NT2/D1 (cell line): Measurements from ENCODE around the gene KPNA4.
"Not testable (repeated sequence)": the region's sequence is repeated elsewhere in the genome, so short reads cannot be mapped to it uniquely, and the experiment has no call there.

ENCODE experiments used
- DNase-seq: peaks from one replicate; pipeline ENCODE4 v3.0.0-alpha.2; 2011; ENCODE audit warnings: low read depth, low spot score
- H3K27me3 ChIP-seq: 2 replicates; pipeline ENCODE4 v1.6.0; 2011; ENCODE audit warnings: mild to moderate bottlenecking; ENCODE audit not compliant: insufficient read length, insufficient read depth
- H3K36me3 ChIP-seq: 2 replicates; pipeline ENCODE4 v1.6.1; 2011; ENCODE audit warnings: mild to moderate bottlenecking, low read length, mixed read lengths; ENCODE audit not compliant: insufficient read depth, insufficient read length
- H3K4me1 ChIP-seq: 2 replicates; pipeline ENCODE4 v1.5.1; 2011; ENCODE audit not compliant: insufficient read depth, insufficient read length
- H3K4me3 ChIP-seq: 2 replicates; pipeline ENCODE4 v1.5.1; 2011; ENCODE audit warnings: low read depth; ENCODE audit not compliant: insufficient read length
- H3K9ac ChIP-seq: 2 replicates; pipeline ENCODE4 v1.6.0; 2011; ENCODE audit warnings: low read depth; ENCODE audit not compliant: insufficient read length
- H3K9me3 ChIP-seq: 2 replicates; pipeline ENCODE4 v1.5.1; 2011; ENCODE audit warnings: mild to moderate bottlenecking, low read length; ENCODE audit not compliant: insufficient read depth
- SUZ12 ChIP-seq: IDR thresholded peaks from 2 replicates; pipeline ENCODE4 v1.6.1; 2011; ENCODE audit not compliant: insufficient read length, insufficient read depth; ENCODE audit errors: extremely low read depth
- YY1 ChIP-seq: IDR thresholded peaks from 2 replicates; pipeline ENCODE4 v1.6.1; 2011; ENCODE audit not compliant: insufficient read length, insufficient read depth
- ZNF274 ChIP-seq: IDR thresholded peaks from 2 replicates; pipeline ENCODE4 v1.6.1; 2011; ENCODE audit warnings: mild to moderate bottlenecking, low read depth, low read length

Gene KPNA4

DNA sequence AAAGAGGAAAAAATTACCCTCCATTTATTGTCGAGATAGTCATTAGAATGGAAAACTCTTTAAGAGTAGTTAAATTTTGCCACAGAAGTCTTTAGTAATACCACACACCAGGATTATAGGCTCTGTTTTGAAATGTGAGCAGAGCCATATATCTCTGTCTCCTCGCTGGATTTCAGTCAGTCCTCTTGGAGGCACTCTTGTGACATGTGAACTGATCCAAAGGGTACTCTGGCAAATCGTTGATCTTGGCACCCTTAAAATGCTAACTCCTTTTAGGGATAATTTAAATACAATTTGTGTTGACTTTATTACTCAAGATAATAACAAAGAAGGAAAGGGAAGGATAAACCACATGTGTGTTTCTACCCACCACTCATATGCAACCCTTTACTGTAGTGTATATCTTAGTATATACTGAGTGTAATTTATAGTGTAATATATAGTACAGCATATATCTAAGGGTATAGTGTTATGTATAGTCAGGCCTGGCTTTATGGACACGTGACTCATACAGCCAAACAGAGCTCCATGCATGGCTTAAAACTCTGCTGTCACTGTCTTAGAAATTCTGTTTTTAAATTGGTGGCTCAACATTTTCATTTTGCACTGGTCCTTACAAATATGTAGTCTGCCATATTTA, 12.3 kb upstream of the KPNA4 start:
- H3K36me3 ChIP-seq = no peaks in the 10 kb centered on the region
- no peak overlapping the region for H3K4me3 ChIP-seq
- peaks cover 10% of the 10 kb centered on the region; the same call in 1 of the 2 replicates for H3K9me3 ChIP-seq
- H3K4me1 ChIP-seq = no peaks in the 10 kb centered on the region
- H3K27me3 ChIP-seq = no peaks in the 10 kb centered on the region
- no peak overlapping the region for H3K9ac ChIP-seq
- no peak for DNase-seq
- TF ChIP-seq SUZ12 (no peak), YY1 (no peak), ZNF274 (no peak)

DNA sequence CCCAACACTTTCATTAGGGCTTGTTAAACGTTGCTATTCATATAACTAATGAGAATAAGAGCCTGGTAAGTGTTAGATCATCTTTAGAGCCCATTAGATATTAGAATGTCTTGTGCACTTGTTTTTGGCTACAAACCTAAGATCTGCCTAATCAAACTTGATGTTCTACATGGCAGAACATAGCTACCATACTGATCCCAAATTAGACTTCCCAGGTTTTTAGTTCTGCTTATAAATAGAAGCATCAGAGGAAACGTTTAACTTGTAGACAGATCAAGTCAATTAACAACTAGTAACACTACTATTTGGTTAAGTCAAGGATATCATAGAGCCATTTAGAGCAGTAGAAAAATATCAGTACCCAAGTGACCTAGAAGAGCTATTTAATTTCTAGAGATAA, 11.7 kb upstream of the KPNA4 start:
- Histone ChIP-seq H3K4me3 (no peak overlapping the region), H3K9me3 (peaks cover 10% of the 10 kb centered on the region; the same call in 1 of the 2 replicates), H3K27me3 (no peaks in the 10 kb centered on the region), H3K36me3 (no peaks in the 10 kb centered on the region), H3K4me1 (no peaks in the 10 kb centered on the region), H3K9ac (no peak overlapping the region)
- no peak for TF ChIP-seq SUZ12
- no peak for TF ChIP-seq YY1
- no peak for TF ChIP-seq ZNF274
- no peak for DNase-seq

DNA sequence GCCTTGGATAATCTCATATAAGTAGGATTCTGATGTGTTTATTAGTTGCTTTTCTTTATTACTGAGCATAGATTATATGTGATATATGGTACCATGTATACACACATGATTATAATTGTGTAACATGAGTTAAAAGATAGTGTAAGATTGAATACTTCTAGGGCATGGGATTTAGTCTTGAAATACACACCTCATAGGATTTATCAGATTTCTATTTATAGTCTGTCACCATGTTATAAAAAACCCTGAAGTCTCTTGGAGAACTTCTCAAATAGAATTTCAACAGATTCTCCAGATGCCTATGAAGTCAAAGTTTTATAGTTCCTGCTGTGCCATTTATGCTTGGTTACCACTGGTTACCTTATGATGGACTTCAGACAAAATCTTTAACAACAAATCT, 11.2 kb upstream of the KPNA4 start:
- Histone ChIP-seq H3K4me3 (no peak overlapping the region), H3K4me1 (no peaks in the 10 kb centered on the region), H3K27me3 (no peaks in the 10 kb centered on the region), H3K9me3 (peaks cover 10% of the 10 kb centered on the region; the same call in 1 of the 2 replicates), H3K36me3 (no peaks in the 10 kb centered on the region), H3K9ac (no peak overlapping the region)
- no peak for DNase-seq
- TF ChIP-seq SUZ12 (no peak), ZNF274 (no peak), YY1 (no peak)

DNA sequence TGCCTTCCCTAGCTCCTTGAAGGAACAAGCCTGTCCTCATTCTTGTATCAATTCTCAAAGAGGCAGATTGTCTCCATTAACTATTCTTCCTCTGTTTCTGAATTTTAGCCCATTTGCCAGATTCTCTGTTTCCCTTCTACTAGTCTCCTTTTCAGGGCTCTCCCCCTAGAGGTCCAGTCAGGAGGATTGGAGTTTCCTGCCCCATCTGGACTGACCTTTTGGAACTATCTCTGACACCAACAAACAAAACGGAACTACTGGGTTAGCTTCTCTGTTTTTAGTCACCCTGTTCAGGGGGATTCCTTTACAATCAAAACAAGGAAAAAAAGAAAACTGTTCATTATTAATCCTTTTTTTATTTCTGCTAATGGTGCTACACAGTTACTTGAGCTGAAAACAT, 10.2 kb upstream of the KPNA4 start:
- H3K4me1 ChIP-seq = no peaks in the 10 kb centered on the region
- H3K9me3 ChIP-seq = peaks cover 10% of the 10 kb centered on the region; the same call in 1 of the 2 replicates
- H3K4me3 ChIP-seq = no peak overlapping the region
- no peaks in the 10 kb centered on the region for H3K27me3 ChIP-seq
- H3K36me3 ChIP-seq = no peaks in the 10 kb centered on the region
- TF ChIP-seq SUZ12 (no peak), YY1 (no peak), ZNF274 (no peak)
- no peak overlapping the region for H3K9ac ChIP-seq
- DNase-seq = no peak

DNA sequence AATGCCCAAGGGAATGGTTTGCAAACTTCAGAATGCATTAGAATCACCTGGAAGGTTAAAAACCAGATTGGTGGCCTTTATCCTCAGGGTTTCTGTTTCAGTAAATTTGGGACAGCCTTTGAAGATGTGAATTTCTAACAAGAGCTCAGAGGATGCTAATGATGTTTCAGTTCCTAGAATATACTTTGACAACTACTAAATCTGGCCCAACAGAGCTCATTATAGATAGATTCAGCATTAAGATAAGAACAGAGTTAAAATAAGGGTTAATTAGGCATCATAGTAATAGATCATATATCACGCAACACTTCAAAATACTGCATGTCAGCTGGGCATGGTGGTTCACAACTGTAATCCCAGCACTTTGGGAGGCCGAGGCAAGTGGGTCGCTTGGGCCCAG, 9.3 kb upstream of the KPNA4 start:
- Histone ChIP-seq H3K9ac (no peak overlapping the region), H3K27me3 (no peaks in the 10 kb centered on the region), H3K36me3 (peaks cover 1% of the 10 kb centered on the region), H3K4me1 (no peaks in the 10 kb centered on the region), H3K9me3 (peaks cover 10% of the 10 kb centered on the region; the same call in 1 of the 2 replicates), H3K4me3 (no peak overlapping the region)
- TF ChIP-seq SUZ12 = no peak
- no peak for TF ChIP-seq ZNF274
- TF ChIP-seq YY1 = no peak
- no peak for DNase-seq

DNA sequence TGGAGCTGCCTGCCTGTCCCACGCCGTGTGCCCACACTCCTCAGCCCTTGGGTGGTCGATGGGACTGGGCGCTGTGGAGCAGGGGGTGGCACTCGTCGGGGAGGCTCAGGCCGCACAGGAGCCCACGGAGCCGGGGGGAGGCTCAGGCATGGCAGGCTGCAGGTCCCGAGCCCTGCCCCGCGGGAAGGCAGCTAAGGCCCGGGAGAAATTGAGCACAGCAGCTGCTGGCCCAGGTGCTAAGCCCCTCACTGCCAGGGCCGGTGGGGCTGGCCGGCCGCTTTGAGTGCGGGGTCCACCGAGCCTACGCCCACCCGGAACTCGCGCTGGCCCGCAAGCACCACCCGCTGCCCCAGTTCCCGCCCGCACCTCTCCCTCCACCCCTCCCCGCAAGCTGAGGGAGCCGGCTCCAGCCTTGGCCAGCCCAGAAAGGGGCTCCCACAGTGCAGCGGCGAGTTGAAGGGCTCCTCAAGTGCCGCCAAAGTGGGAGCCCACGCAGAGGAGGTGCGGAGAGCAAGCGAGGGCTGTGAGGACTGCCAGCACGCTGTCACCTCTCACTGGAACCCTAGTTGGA, 8.7 kb upstream of the KPNA4 start:
- H3K4me3 ChIP-seq, H3K9ac ChIP-seq, H3K4me1 ChIP-seq, H3K36me3 ChIP-seq, H3K27me3 ChIP-seq, DNase-seq: not testable (repeated sequence)
- peaks cover 10% of the 10 kb centered on the region; the same call in 1 of the 2 replicates for H3K9me3 ChIP-seq

DNA sequence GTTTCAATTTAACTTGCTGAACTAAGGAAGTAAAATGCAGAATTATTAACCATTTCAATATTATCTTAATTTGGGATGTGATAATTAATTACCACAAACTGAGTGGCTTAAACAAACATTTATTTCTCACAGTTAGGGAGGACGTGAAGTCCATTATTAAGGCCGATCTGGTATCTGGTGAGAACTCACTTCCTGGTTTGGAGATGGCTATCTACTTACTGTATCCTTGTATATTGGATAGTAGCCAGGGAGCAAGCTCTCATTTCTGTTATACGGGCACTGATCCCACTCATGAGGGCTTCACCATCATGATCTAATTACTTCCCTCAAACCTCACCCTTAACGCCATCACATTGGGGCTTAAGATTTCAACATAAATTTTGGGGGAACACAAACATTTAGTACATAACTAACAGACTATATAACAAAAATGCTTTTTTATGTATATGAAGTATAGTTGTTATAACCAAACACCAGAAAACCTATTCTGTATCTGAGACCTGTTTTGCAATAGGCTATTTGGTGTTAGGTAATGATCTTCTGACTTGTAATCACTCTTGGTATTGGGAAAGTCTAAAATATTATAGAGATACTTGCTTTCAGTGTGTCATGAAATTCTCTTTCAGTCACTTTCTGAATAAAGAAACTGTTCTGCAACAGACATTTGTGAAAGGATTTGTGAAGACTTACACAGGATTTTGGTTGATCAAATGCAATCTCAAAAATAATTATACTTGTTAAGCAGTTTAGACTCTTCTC, 4.7 kb upstream of the KPNA4 start:
- Histone ChIP-seq H3K36me3 (peaks cover 20% of the 10 kb centered on the region), H3K4me3 (no peak overlapping the region), H3K4me1 (no peaks in the 10 kb centered on the region), H3K9ac (no peak overlapping the region), H3K9me3 (peaks cover 10% of the 10 kb centered on the region; the same call in 1 of the 2 replicates), H3K27me3 (no peaks in the 10 kb centered on the region)
- no peak for DNase-seq
- no peak for TF ChIP-seq SUZ12
- no peak for TF ChIP-seq ZNF274
- TF ChIP-seq YY1 = no peak
